NCI-H146 (cell line): Measurements from ENCODE around the gene POGK.
A peak's percentile ranks its signal among the peaks of the same experiment; 100 is the strongest.
"Not testable (repeated sequence)": the region's sequence is repeated elsewhere in the genome, so short reads cannot be mapped to it uniquely, and the experiment has no call there.

ENCODE experiments used
- DNase-seq: peaks from one replicate; lab custom pipeline; 2025; lab: John Stamatoyannopoulos, UW

Gene POGK

DNA sequence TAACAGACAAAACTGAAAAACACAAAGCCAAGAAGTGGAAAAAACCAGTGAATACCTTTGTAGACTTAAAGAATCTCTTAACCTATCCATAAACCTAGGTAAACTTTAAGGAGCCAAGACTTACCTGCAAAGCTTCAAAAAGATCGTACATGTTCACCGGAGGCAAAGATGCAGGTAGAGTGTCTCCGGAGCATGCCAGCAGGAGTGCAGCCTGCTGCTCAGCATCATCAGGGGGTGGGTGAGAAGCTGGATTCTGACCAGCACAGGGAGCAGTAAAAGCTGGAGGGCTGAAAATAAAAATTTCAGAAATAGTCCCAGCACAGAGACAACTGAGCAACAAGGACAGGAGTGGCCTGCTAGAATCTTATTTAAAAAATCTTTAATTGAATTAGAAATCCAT, 18.7 kb downstream of the POGK start:
- DNase-seq: no peak

GRCh38 chr1:166858726-166859419, 19.6 kb downstream of the POGK start:
- DNase-seq: no peak

GRCh38 chr1:166859597-166859996, 20.3 kb downstream of the POGK start:
- no peak for DNase-seq

GRCh38 chr1:166865926-166866325, 26.7 kb downstream of the POGK start:
- no peak for DNase-seq

DNA sequence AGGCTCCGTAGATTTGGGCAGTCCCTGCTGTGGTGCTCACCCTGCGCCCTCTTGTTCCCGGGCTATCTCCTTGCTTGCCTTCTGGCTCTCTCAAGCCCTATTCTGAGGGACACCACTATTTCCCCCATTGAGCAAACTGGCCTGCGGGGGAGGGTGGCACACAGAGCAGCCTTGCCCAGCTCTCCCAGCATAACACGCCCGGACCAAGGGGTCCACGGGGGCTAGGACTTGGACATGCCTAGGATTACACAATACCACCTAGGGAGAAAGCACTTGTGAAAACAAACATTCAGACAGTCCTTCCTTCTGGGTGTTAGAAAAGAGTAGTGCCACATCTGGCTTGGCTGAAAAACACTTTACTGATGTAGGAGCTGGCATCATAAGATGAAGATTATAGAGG, 29.4 kb downstream of the POGK start:
- DNase-seq: no peak

DNA sequence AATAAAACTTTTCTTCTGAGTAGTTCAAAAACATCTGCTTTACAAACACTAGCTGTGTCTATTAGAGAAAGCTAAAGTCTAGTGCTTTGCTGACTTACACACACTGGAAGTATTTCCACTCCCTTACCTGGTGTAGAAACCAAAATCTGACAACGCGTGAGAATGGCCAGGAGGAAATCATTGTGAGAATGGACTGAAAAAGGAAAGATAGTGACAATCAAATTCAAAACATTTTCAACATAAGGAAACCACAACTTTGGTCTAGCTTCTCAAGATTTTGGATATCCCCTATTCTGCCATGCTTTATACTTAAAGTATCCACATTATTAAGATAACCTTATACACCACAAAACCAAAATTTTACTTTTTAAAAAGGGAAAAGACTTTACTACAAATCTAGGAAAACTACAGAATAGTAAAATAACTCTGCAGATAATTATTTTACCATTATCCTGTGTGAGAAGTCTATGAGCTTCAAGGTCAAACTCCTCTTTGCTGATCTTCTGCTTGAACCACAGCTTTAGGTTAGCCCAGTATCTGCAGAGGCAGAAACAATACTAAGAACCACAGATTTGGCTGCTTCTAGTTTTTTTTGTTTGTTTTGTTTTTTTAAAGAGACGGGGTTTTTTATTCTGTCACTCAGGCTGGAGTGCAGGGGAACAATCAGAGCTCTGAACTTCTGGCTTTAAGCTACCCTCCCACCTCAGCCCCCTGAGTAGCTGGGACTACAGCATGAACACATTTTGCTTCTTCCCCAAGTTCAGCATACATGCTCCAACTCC, 30.2 kb downstream of the POGK start:
- no peak for DNase-seq

DNA sequence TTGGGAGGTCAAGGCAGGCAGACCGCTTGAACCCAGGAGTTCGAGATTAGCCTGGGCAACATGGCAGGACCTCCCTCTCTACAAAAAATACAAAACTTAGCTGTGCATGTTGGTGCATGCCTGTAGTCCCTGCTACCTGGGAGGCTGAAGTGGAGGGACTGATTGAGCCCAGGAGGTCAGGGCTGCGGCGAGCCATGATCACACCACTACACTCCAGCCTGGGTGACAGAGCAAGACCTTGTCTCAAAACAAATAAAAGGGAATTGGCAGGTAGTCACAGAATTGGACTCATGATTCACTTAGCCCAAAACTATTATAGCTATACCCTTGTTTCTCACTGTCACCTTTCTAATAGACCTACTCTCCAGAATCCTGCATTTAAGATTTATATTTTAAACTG, 31.3 kb downstream of the POGK start:
- no peak for DNase-seq

DNA sequence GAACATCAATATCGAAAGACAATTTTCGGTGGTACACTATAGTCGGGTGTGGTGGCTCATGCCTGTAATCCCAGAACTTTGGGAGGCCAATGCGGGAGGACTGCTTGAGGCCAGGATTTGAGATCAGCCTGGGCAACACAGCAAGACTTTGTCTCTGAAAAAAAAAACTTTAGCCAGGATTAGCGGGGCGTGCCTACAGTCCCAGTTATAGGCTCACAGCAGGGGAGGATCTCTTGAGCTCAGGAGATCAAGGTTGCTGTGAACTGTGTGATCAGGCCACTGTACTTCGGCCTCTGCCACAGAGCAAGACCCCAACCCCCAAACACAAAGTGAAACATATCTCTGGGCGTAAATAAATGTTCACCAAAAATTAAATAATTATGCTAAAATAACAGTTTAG, 35.2 kb downstream of the POGK start:
- DNase-seq: no peak

DNA sequence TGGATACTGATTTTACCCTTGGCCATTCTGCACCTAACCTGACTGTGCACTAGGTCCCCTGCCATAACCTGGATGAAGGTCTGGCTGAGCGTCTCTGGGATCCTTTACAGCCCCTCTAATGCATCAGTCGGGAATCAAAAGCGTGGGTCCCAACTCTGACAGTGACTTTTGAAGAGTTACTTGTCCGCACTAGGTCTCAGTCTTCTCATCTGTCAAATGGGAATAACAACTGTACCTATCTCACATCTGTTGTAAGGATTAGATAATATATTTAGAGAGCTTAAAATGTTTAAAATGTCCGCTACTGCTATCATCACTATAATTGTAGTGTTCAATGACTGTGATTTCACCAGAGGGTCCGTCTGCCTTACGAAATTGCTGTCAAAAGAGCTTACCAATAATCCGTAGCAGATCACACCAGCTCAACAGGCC, 36.0 kb downstream of the POGK start:
- peak; percentile 5 for DNase-seq

GRCh38 chr1:166875734-166876539, 36.7 kb downstream of the POGK start, which contains the start of gene TADA1:
TSS of gene TADA1 (minus strand) at chr1:166876264. CDS start at chr1:166876233, 31 bp downstream.
- peak; percentile 99 for DNase-seq

GRCh38 chr1:166876540-166876838, 37.2 kb downstream of the POGK start:
- DNase-seq: no peak

DNA sequence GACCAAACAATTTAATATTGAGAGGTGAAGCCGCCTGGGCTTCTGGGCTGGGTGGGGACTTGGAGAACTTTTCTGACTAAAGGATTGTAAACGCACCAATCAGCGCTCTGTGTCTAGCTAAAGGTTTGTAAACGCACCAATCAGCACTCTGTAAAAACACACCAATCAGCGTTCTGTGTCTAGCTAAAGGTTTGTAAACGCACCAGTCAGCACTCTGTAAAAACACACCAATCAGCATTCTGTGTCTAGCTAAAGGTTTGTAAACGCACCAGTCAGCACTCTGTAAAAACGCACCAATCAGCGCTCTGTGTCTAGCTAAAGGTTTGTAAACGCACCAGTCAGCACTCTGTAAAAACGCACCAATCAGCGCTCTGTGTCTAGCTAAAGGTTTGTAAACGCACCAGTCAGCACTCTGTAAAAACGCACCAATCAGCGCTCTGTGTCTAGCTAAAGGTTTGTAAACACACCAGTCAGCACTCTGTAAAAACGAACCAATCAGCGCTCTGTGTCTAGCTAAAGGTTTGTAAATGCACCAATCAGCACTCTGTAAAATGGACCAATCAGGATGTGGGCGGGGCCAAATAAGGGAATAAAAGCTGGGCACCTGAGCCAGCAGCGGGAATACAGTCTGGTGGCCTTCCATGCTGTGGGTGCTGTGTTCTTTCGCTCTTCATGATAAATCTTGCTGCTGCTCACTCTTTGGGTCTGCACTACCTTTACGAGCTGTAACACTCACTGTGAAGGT, 39.1 kb downstream of the POGK start:
- not testable (repeated sequence) for DNase-seq

- no peak for DNase-seq
Measured at GRCh38 chr1:166882893-166883292, 43.6 kb downstream of the POGK start.

DNA sequence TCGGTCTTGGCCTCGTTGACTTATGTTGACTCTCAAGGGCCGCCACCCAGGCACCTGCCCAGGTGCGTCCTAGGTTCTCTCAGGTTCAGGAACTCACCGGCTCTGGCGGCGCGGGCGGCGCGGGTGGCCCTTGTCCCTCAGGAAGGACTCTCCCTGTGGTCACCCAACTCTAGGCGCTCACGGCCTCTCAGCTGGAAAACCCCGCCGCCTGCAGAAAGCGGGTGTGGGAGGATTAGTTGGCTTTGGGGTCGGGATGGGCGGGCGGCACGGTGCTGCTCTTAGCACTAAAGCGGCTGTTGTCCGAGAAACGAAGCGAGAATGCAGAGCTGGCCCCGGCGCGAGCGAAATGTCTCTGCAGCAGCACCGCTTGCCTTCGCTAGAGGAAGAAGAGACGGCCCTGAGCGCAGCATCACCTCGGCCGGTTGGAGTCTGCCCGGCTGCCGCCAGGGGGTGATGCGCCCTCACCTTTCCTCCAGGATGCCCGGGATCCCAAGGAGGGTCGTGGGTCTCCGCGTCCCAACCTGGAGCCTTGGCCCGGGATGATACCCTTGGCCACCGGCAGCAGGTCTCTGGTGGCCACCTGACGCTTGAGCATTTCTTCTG, 44.9 kb downstream of the POGK start:
- peak; percentile 68 for DNase-seq

GRCh38 chr1:166884971-166885370, 45.7 kb downstream of the POGK start:
- no peak for DNase-seq

GRCh38 chr1:166888373-166889111, 49.3 kb downstream of the POGK start:
- peak; percentile 17 for DNase-seq

DNA sequence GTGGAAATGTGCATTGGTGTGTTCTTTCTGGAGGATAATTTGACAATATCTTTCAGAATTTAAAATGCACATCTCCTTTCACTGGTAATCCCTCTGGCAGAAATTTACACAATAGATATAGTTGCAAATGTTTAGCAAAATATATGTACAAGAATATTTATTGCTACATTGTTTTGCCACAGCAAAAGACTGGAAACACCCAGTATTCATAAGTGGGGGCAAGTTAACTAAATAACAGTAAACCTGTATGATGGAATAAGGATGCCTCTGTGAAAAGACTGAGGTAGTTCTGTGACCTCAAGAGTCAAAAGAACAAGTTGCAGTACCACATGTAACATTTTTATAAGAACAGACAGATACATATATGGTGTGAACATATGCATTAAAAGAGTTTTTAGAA, 50.5 kb downstream of the POGK start:
- no peak for DNase-seq

- no peak for DNase-seq
Measured at GRCh38 chr1:166895766-166896165, 56.5 kb downstream of the POGK start.

GRCh38 chr1:166899769-166900168, 60.5 kb downstream of the POGK start:
- DNase-seq: no peak

GRCh38 chr1:166900987-166901386, 61.7 kb downstream of the POGK start:
- DNase-seq: no peak

DNA sequence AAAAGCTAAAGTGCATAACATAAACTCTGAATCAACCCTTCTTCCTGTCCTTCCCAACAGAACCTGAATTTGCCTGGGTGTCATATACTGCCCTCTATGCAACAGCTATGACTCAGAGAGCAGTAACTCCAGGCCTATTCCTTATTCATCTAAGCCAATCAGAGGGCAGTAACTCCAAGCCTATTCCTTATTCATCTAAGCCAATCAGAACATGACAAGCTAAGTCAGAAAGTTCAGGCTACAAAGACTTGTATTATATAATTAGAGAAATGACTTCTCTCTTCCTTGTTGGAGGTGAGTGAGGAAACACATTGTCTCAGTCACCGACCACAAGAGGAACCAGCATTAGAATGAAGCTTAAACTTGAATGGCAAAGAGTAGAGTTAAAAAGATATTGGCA, 63.0 kb downstream of the POGK start:
- DNase-seq: no peak
